Middle frontal gyrus (tissue), 1 donor: Measurements from ENCODE around the gene ACOXL.
"Not testable (repeated sequence)": the region's sequence is repeated elsewhere in the genome, so short reads cannot be mapped to it uniquely, and the experiment has no call there.

Source experiments
- DNase-seq: peaks from one replicate; pipeline ENCODE4 v3.0.0-alpha.2; 2015; ENCODE audit warnings: low spot score; ENCODE audit errors: extremely low spot score

ACOXL gene

DNA sequence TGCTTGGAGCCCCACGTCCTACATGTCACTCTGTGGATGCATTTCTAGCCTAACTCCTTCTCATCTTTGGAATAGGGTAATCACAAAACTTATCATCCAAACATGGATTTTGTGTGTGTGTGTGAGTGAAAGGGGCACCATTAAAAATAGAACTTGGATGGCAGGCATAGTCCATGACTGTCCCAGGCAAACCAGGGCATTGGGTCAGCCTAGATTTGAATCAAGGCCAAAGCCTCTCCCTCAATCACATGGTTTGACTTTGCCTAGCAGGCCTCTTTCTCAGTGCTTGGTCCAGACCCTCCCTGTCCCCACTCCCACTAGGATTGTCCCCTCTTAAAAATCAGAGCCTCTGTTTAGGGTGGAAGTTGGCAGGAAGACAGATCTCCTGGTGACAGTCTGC is 320.9 kb downstream of the ACOXL start:
- no peak for DNase-seq

DNA sequence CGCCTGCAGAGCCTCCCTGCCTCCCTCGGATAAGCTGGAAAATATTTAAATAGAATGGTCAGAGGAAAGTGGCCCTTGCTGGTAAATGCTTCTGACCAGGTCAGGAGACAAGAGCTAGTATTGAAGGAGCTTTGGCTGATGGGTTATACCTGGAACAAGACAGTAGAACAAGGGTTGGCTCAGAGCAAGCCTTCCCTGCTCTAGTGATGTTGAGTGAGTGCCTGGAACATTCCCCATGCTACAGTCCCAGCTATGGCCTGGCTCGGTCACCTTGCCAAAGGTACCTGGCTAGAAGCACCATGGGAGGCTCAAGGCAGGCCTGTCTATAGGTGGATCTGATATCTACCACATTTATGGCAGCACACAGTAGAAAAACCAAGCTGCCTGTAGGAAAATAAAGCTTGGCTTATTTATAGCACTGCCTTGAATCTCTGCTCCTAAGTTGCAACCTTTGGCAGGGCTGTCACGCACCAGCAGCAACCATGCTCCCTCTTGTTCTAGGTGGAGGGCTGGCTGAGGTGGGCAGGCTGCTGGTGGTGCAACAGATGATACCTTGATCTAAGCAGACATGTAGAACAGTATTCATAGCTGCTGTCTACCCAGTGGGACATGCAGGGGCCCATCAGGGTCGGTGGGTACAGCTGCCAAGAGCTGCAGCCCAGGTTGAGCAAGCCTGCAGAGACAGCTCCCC is 321.6 kb downstream of the ACOXL start:
- no peak for DNase-seq

DNA sequence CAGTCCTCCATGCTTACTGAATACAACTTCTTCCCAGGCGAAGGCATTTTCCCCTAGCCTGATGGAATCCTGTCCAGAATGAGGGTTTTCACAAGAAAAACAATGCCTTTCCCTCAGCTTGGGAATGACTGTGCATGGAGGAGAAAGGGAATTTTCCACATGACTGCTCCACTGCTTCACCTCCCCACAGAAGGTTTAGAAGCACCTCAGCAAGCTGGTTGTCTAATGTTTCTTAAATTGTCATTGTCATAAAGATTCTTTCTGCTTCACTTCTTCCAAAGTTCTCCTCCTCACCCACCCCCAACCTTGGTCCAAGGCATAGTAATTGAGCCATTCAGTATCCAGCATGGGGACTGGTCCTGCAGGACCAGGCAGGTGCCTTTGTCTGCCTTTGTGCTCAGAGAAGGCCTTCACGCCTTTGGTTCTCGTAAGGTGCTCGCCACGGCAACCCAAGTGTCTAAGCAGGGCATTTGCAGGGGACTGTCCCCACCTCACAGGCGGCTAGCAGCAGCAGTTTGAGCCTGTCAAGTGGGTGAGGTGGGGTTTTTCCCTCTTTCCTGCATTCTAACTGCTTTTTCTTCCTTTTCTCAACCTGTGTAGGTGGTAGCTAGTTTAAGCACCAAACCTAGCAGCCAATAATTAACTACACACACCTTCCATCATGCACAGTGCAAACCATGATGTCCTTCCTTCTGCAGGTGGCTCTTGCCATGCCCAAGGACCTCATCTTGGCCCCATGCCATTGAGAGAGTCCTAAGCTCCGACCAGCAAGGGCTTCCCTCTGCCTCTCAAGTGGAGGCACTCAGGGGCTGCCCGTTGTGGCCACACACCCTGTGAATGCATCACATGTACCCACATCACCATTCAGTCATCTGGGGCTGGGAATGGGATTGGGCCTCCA is 322.7 kb downstream of the ACOXL start:
- DNase-seq = no peak

DNA sequence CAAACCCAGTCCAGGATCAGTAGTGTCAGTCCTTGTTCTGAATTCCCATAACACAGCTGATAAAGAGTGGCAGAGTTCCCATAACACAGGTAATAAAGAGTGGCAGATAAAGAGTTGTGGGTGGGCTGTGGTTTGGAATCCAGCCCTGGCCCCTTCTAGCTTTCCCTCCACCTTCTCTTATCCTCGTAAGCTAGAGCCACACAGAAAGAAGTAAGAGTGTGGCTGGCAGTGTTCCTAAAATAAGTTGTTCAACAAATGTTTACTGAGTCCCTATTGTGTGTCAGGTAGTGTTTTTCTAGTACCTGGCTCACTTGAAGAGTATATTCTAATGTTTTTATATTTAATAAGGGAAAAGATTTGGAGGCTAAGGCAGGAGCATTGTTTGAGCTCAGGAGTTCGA is 323.4 kb downstream of the ACOXL start:
- no peak for DNase-seq

DNA sequence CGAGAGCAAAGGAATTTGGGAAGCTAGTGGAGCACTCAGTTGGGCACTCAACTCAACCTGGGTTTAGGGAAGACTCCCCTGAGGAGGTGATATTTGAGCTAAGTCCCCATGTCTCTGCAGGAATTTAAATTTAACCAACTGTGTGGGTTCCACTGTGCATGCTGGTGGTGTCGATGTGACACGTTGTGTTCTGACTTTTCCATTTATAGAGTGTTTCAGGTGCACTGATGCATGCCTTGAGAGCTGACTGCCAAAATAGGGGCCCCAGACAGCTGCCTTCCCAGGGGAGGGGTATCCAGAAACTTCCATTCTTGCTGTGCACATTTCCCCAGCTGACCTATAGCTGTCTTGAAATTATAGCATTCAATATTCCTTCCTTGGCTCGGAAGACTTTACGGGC is 324.7 kb downstream of the ACOXL start:
- no peak for DNase-seq

DNA sequence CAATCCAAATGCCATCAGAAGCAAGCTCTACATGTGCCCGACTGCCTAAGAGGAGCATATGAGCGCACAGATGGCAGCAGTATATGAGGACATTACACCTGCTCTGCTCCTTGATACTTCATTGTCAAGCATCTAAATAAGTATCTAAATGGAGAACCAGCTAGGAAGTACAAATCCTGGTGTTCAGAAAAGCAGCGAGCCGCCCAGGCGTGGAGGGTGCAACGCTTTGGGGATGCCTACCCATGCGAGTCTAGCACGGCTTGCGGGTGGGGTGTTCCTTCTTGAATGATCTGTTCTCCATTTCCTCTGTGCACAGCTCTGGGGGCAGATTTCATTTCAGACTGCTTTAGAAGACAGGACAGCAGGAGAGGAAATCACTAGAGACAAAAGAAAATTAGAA is 325.3 kb downstream of the ACOXL start:
- DNase-seq = no peak

DNA sequence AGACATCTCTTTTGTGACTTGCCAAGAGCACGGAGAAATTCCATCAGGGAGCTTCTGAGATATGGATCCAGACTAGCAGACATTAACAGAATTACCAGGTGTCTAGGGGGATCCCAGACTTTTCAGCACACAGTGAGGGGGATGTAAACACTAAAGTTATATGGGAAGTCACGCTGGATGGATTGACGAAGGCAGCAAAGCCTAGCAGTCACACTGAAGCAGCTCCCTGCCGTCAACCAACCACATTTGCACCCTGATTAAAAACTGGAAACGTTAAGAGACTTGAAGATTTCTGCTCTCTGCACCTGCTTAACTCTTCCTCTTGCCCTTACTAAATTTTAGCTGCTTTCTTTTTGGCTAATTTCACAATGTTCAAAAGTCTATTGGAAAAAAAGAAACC is 325.9 kb downstream of the ACOXL start:
- no peak for DNase-seq

DNA sequence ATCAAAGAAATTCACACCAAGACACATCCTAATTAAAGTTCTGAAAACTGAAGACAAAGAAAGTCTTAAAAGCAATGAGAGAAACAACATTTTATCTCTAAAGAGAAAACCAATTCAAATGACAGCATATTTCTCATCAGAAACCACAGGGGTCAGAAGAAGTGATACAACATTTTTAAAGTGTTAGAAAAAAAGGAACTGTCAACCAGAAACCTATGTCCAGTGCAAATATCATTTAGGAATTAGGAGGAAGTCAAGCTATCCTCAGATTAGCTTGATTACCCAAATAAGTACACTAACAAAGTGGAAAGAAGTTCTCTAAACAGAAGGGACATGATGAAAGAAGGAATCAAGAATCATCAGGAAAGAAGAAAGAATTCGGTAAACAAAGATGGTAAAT is 328.8 kb downstream of the ACOXL start:
- DNase-seq = no peak

DNA sequence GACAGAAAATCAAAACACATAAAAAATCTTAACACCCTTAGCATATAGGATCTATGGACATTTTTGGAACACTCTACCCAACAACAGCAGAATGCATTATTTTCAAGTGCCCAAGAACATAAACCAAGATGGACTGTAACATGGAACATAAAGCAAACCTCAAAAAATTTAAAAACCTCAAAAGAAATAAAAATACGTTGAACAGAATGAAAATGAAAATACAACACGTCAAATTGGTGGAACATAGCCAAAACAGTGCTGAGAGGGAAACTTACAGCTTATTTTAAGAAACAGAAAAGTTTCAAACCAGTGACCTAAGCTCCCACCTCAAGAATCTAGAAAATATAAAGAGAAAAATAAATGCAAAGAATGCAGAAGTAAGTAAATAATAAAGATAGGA is 330.0 kb downstream of the ACOXL start:
- no peak for DNase-seq

DNA sequence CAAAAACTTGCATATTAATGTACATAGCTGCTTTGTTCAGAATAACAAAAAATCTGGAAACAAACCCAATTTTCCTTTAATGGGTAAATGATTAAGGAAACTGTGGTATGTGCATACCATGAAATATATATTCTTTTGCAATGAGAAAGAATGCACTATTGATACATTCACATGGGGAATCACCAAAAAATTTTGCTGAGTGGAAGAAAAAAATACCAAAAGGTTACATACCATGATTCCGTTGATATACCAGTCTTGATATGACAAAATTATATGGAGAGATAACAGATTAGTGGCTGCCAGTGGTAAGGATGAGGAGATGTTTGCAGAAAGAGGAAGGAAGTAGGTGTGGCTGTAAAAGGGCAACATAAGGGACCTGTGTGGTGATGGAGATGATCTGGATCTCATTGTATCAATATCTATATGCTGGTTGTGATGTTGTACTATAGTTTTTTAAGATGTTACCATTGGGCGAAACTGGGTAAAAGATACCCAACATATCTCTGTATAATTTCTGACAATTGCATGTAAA is 333.8 kb downstream of the ACOXL start:
- DNase-seq = no peak

DNA sequence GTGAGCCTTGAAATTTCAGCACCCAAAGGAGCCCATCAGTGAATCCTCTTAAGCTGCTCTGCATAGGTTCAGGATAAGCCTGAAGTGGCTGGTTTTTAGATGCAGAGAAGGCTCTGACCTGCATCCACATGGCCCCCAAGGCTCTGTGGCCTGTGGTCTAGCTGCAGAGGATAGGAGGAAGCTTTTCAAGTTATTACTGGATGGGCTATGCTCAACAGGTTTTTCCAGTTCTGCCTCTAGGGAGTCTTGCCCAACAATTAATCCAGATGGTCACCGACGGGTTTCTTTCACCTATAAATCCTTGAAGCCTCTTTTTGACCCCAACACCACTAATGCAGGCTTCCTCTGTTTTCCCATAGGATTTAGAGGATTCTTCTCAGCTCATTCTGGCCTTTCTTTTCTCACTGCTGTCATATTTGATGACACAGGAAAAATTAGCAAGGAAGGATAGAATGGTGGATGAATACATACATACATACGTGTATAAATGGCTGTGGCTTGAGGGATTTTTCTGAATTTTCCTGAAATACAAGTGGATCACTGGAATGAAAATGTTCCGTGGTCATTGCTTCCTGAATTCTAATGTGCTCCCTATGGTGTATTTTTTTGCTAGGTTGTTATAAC is 336.2 kb downstream of the ACOXL start:
- DNase-seq = no peak

DNA sequence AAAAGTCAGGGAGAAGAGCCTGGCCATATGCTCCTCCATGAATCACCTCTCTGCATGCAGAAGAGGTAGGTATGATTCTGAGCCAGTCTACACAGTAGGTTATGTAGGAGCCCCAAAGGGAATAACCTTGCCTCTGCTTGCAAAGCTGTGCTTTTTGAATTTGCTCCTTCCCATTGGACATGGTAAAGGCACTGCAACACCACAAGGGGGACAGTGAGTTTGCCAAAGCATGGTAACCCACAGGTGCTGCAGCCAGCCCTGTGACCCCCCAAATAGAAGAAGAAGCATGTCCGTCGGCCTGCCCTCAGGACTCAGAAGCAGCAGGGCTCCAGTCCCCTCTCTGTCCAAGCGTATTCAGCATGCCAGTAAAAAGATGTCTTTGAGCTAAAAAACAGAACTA is 337.3 kb downstream of the ACOXL start:
- no peak for DNase-seq

DNA sequence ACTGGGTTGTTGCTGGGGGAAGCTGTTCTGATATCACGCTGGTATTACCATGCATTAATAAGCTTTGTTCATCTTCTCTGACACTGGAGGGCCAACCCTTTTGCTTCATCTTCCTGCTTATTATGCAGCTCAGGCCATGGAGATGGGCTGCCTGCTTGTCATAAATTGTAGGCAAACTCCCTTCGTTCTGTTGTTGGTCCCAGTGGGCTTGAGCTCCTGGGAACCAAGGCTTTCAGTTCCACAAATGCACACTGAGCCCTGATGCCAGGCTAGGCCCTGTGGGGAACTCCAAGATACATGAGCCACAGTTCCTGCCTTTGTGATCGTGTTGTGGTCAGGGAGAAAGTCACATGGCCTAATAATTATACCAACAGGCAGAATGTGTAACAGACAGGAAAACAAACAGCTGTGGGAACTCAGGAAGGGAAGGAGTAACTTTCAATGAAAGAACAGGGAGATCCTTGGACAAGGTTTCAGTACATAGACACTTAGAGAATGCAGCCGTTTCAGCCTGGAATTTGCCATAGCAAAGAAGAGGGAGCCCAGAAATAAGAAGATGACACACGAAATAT is 339.3 kb downstream of the ACOXL start:
- DNase-seq = no peak

DNA sequence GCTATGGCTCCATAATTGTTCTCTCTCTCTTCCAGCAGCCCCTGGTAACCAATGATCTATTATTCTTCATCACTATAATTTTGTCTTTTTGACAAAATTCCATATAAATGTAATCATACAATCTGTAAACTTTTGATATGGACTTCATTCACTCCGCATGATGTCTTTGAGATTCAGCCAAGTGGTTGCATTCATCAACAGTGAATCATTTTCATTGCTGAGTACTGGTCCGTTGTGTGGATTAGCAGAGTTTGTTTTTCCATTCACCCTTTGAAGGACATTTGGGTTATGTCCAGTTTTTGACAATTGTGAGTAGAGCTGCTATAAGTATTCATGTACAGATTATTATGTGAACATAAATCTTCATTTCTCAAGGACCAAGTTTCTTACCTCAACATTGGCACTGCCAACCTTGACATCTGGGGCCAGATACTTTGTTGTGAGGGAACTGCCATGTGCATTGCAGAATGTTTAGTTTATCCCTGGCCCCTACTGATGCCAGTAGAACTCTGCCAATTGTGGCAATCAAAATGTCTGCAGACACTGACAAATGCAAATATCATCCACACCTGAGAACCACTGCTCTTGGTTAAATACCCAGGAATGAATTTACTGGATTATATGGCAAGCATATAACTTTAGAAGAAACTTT is 340.0 kb downstream of the ACOXL start:
- no peak for DNase-seq

DNA sequence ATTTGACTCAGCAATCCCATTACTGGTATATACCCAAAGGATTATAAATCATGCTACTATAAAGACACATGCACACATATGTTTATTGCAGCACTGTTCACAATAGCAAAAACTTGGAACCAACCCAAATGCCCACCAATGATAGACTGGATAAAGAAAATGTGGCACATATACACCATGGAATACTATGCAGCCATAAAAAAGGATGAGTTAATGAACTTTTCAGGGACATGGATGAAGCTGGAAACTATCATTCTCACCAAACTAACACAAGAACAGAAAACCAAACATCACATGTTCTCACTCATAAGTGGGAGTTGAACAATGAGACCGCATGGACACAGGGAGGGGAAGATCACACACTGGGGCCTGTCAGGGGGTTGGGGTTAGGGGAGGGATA is 350.3 kb downstream of the ACOXL start:
- not testable (repeated sequence) for DNase-seq

DNA sequence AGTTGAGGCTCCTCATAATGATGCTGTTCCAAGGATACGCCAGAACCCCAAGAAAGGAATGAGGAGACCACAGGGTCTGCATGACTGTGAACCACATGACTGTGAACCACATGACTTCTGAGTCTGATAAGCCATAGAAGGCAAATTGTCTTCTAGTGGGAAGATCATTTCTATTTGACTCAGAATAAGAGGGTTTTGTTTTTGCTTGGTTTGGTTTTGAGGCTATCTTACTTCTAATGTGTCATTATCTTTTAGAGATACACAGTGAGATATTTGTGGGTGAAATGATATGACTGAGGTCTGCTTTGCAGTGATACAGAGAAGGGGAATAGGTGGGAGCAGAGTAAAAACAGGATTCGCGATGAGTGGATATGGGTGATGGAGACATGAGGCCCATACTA is 359.4 kb downstream of the ACOXL start:
- no peak for DNase-seq

DNA sequence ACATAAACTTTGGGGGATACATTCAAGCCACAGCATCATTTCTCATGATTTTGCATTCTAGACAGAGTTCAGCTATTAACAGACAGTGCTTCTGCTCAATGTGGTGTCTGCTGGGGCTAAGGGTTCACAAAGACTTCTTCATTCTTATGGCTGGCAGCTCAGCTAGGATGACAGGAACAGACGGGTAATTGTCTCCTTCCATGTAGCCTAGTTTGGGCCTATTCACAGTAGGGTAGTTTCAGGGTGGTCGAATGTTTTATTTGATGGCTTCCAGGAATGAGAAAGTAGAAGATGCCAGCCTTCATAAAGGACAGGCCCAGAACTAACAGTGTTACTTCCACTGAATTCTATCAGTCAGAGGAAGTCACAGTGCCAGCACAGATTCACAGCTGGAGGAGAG is 362.3 kb downstream of the ACOXL start:
- no peak for DNase-seq

DNA sequence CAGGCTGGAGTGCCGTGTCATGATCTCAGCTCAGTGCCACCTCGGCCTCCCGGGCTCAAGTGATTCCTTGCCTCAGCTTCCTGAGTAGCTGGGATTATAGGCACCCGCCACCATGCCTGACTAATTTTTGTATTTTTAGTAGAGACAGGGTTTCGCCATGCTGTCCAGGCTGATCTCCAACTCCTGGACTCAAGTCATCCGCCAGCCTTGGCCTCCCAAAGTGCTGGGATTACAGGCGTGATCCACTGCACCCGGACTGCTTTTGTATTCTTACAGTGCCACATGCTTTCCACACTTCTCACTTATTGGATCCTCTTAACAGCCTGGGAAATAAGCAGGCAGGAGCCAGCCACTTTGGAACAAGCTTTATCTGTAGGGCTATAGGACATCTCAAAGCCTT is 363.1 kb downstream of the ACOXL start:
- DNase-seq = no peak

DNA sequence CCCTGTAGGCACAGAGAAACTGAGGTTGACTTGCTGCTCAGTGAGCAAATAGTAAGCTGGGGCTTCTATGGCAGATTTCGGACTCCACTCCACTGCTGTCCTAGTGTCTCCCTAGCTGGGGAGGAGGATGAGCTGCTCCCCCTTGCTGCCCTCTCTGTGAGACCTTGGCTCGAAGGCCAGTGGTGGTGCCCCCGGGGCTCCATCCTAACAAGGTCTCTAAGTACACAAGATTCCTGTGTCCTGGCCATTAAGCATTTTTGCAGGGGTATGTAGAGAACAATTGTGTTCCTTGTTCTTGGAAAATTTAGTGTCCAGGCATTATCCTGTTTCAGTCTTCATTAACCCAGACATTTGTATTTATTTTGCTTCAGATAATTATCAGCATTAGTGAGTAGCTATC is 367.0 kb downstream of the ACOXL start:
- DNase-seq = no peak

DNA sequence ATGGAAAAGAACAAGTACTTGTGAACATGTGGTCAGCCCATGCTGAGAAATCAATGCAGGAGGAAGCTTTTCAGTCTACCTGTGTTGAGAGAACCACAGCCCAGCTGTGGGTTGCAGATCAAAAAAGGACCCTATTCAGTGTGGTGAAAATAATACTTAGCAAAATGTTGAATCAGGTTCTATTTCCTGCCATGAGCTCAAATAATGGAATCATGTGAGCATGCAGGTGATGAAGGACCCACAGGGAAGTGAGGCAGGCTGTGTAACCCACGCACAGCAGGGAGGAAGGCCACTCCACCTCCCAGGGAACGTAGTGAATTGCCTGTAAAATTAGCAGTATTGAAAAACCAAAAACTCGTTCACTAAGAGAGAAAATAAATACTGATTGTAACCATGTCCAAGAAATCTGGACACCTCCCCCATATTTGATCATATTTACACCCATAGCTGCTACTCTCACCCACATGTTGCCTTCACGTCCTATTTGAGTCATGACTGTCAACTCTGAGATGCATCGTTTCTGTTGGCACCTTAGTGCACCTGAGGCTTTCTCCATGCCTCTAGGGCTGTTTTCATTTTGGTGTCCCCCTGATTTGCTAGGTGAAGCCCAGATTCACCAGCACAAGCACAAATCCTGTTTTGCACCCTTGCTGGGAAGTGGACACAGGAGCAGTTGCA is 367.9 kb downstream of the ACOXL start:
- no peak for DNase-seq

DNA sequence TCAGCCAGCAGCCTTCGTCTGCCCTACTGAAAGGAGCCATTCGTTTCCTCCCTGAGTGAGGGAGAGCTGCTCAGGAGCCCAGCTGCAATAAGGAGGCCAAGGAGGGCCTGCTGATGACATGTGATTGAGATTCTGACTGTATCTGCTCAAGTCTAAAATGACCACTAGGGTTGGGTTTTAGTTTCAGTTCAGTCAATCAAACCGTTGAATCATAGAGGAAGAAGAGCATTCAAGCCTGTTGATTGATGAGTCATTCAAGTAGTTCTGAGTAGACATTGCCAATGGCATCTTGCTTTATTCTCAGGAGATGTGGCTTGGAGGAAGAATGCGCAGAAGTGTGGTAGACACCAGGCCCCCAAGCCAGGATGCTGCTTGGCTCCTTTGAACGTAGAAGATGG is 368.4 kb downstream of the ACOXL start:
- DNase-seq = no peak
